ENCODE measurements around the gene LATS2.

The LATS2 gene

DNA sequence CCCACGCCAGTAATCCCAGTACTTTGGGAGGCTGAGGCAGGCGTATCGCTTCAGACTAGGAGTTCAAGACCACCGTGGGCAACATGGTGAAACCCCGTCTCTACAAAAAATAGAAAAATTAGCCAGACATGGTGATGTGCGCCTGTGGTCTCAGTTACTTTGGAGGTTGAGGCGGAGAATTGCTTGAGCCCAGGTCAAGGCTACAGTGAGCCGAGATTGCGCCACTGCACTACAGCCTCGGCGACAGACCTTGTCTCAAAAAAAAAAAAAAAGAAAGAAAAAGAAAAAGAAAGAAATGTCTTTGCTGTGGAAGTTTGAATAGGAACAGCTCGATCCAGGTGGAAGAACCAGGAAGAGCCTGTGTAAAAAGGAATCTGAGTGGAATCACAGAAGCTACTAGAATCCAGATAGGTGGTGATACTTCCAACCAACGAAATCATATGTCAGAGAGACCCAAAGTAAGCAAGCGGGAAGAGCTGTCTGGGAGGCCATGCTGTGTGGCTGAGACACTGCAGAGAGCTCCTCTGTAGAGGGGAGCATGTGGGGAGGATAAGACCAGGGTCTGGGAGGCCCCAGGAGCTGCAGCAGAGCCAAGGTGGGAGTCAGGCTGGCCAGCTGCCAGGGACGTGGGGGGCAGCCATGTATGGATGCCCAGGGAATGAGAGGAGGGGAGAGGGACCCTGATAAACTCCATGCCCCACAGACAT is 21.1 kb downstream of the LATS2 start:
- no peak for DNase-seq (ENCODE audit: low read depth)
- H3K4me3 ChIP-seq (ENCODE audit: low read depth, low read length) = no peak overlapping the region
- TF ChIP-seq CTCF (conservative IDR thresholded peaks at IDR 0.05; ENCODE audit: low read depth, low read length) = no peak

DNA sequence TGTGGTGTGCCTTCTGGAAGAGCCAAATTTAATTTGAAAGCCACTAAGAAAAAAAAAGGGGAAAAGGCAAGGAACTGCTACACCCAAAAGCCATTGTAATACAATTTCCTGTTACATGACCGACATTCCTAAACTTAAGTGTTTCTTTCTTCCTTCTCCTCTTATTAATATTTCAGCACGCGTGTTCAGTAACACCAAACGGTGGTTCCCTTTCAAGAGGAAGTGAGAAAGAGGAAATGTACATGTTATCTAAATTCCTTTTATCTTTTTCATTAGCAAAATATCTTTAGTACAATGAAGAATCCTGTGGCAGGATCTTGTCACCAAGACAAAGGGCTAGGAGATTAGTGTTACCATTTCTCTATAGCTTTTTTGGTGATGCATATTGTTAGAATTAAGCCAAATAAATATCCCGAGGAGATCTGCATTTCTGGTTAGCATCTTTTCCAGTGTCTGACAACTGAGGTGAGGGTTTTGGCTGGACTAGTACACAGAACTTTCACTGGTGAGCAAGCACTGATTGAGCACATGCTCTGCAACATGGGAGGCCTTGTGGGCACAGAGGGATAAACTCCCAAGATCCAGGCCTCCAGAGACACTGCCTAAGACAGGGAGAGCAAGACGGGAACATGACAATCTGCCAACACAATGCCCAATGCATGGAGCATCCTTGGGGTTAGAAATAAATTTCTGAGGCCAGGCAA is 22.1 kb downstream of the LATS2 start:
- H3K4me3 ChIP-seq (ENCODE audit: low read depth, low read length) = no peak overlapping the region
- no peak for DNase-seq (ENCODE audit: low read depth)
- no peak for TF ChIP-seq CTCF (conservative IDR thresholded peaks at IDR 0.05; ENCODE audit: low read depth, low read length)

GRCh38 chr13:21037656-21038055 is 23.7 kb downstream of the LATS2 start:
- no peak for TF ChIP-seq CTCF (conservative IDR thresholded peaks at IDR 0.05; ENCODE audit: low read depth, low read length)

GRCh38 chr13:21035498-21035897 is 25.9 kb downstream of the LATS2 start:
- no peak for DNase-seq (ENCODE audit: low read depth)
- TF ChIP-seq CTCF (conservative IDR thresholded peaks at IDR 0.05; ENCODE audit: low read depth, low read length) = no peak

More at GRCh38 chr13:21037656-21038055, 23.7 kb downstream of the LATS2 start:
- no peak for DNase-seq (ENCODE audit: low read depth)
- H3K4me3 ChIP-seq (ENCODE audit: low read depth, low read length) = no peak overlapping the region

DNA sequence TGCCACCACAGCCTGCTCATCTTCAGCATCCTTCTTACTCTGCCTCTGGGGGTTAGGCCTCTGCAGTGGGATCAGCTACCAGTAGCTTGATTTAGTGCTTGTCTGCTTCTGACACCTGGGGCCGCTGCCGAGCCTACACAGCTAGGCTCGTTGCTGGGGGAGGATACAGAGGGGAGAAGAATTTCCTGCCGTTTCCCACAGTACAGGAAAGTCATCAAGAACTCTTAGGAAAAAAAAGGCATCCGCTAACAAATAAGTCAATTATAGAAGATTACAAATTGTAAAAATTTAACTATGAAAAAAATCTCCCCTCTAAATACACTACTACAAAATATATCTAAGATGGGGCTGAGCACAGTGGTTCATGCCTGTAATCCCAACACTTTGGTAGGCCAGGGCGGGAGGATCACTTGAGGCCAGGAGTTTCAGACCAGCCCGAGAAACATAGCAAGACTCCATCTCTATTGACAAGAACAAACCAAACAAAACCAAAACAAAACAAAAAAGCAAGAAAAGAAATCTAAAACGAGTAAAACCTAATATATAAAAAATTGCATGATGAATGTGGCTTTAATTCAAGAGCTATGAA is 26.7 kb downstream of the LATS2 start:
- peak; percentile 62 for DNase-seq (ENCODE audit: low read depth)

More at GRCh38 chr13:21035498-21035897, 25.9 kb downstream of the LATS2 start:
- H3K4me3 ChIP-seq (ENCODE audit: low read depth, low read length) = no peak overlapping the region

More for the DNA sequence above, 26.7 kb downstream of the LATS2 start:
- no peak overlapping the region for H3K4me3 ChIP-seq (ENCODE audit: low read depth, low read length)
- peak; percentile 61 for TF ChIP-seq CTCF (conservative IDR thresholded peaks at IDR 0.05; ENCODE audit: low read depth, low read length)
